ENCODE measurements around the gene CX3CL1. TPM values are rescaled to one million over a fixed set of nuclear protein-coding genes. Genes with fewer than 3 reads are reported as not detected.
A peak's percentile ranks its signal among the peaks of the same experiment; 100 is the strongest.

CX3CL1 gene
- total and polyA plus RNA-seq, 9 of the 15 experiments (the other 6 are each of a cell fraction or from before 2014, with no cell fraction given), result 0.09 TPM; not detected in 8

DNA sequence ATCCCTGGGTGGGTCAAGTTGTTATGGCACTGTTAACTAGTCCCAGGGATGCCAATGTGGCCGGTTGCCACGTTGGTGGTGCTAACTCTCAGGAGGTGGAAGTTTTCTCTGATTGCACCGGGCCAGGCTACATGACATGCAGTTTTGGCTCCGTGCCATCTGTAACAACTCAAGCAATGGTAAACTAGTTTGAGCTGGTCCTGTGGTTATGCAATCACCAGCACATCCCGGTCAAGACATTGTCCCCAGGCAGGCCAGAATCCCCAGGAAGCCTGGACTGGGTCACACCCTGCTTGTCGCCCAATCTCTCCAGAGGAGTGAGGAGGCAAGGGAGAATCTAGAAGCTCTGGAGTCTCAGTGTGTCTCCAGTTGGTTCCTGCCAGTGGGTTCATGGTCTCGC lies 22.2 kb downstream of the CX3CL1 start:
- H3K27ac ChIP-seq (ENCODE audit: extremely low read depth, low read depth, low read length), result no peak overlapping the region
- H3K27me3 ChIP-seq (ENCODE audit: control insufficient read depth in 2 of 2, insufficient read depth in 2 of 2, low read length in 2 of 2), result peaks cover 0 to 25% of the 10 kb centered on the region in 2 experiments; a peak in 3 of 5 replicates
- H2AFZ ChIP-seq (ENCODE audit: low read depth, low read length), result no peak overlapping the region
- no peaks in the 10 kb centered on the region for H3K36me3 ChIP-seq (ENCODE audit: control insufficient read depth, insufficient read depth, low read length)
- in situ Hi-C loops (cut with MboI) (no loop called here), intact Hi-C loops (cut with micrococcal nuclease) (no loop called here)
- H4K20me1 ChIP-seq (replicated peaks; ENCODE audit: control insufficient read depth, insufficient read depth, low read length), result no peaks in the 10 kb centered on the region
- H3K4me2 ChIP-seq (ENCODE audit: insufficient read depth, low read length), result no peak overlapping the region
- no peaks in the 10 kb centered on the region; the same call in 1 of the 2 replicates for H3K9me3 ChIP-seq (replicated peaks; ENCODE audit: control insufficient read depth, insufficient read depth, low read depth, low read length)
- POLR2A ChIA-PET, result interaction anchor here (0.9 kb wide), 1 partner anchor 13 kb away, joined by 3 read pairs; no protein-coding TSS in a partner anchor
- DNase-seq (ENCODE audit: extremely low read depth in 1 of 4, low spot score in 3 of 4) (no peak), FAIRE-seq (no peak), ATAC-seq (no peak)
- 9% methylated on average over 7 of the region's 7 CpGs for WGBS (ENCODE audit: insufficient coverage, low coverage, missing lambda C conversion rate)
- H3K4me1 ChIP-seq (replicated peaks in 1 of 2; ENCODE audit: control insufficient read depth in 2 of 2, insufficient read depth in 2 of 2, low read length in 2 of 2), result no peaks in the 10 kb centered on the region; a peak in 1 of 5 replicates
- no peak overlapping the region for H3K4me3 ChIP-seq
- no peaks in the 10 kb centered on the region for H3K79me2 ChIP-seq (ENCODE audit: control insufficient read depth, insufficient read depth, low read length)
- no peaks in the 10 kb centered on the region for H3K9me1 ChIP-seq (ENCODE audit: control insufficient read depth, insufficient read depth, low read length)
- CTCF ChIA-PET (ENCODE audit: low intra/inter-chr PET ratio), result no interaction called here
- BruUV-seq (replicated peaks), result no TSS peak
- H3K9ac ChIP-seq (ENCODE audit: insufficient read depth in 1 of 2, low read depth in 2 of 2, low read length in 2 of 2), result no peak overlapping the region
- TF ChIP-seq, protein P1, sequence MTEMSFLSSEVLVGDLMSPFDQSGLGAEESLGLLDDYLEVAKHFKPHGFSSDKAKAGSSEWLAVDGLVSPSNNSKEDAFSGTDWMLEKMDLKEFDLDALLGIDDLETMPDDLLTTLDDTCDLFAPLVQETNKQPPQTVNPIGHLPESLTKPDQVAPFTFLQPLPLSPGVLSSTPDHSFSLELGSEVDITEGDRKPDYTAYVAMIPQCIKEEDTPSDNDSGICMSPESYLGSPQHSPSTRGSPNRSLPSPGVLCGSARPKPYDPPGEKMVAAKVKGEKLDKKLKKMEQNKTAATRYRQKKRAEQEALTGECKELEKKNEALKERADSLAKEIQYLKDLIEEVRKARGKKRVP (CRISPR knock-in tag; IDR thresholded peaks at IDR 0.05), result no peak
- TF ChIP-seq ZBTB17 (CRISPR knock-in tag; IDR thresholded peaks at IDR 0.05) (no peak), GTF2E2 (tag; IDR thresholded peaks at IDR 0.05) (no peak), TGIF2 (CRISPR knock-in tag; IDR thresholded peaks at IDR 0.05) (no peak), HMGN3 (IDR thresholded peaks at IDR 0.05; ENCODE audit: borderline replicate concordance, extremely low read depth, insufficient read length, low read depth, low read length) (no peak), ZNF445 (CRISPR knock-in tag; IDR thresholded peaks at IDR 0.05; ENCODE audit: low read depth) (no peak), TRIM24 (IDR thresholded peaks at IDR 0.05) (peak in 1 of 2 experiments; percentile 35; a peak in 1 of 4 replicates), HMG20B (CRISPR knock-in tag; IDR thresholded peaks at IDR 0.05) (no peak)
- TF ChIP-seq, protein P2, sequence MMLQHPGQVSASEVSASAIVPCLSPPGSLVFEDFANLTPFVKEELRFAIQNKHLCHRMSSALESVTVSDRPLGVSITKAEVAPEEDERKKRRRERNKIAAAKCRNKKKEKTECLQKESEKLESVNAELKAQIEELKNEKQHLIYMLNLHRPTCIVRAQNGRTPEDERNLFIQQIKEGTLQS (IDR thresholded peaks at IDR 0.05), result 0 out of 2 replicates have a peak, but pooled peaks have one; percentile 35
- TF ChIP-seq, protein P2 (CRISPR knock-in tag; conservative IDR thresholded peaks at IDR 0.05), result no peak
- TF ChIP-seq, protein P3, sequence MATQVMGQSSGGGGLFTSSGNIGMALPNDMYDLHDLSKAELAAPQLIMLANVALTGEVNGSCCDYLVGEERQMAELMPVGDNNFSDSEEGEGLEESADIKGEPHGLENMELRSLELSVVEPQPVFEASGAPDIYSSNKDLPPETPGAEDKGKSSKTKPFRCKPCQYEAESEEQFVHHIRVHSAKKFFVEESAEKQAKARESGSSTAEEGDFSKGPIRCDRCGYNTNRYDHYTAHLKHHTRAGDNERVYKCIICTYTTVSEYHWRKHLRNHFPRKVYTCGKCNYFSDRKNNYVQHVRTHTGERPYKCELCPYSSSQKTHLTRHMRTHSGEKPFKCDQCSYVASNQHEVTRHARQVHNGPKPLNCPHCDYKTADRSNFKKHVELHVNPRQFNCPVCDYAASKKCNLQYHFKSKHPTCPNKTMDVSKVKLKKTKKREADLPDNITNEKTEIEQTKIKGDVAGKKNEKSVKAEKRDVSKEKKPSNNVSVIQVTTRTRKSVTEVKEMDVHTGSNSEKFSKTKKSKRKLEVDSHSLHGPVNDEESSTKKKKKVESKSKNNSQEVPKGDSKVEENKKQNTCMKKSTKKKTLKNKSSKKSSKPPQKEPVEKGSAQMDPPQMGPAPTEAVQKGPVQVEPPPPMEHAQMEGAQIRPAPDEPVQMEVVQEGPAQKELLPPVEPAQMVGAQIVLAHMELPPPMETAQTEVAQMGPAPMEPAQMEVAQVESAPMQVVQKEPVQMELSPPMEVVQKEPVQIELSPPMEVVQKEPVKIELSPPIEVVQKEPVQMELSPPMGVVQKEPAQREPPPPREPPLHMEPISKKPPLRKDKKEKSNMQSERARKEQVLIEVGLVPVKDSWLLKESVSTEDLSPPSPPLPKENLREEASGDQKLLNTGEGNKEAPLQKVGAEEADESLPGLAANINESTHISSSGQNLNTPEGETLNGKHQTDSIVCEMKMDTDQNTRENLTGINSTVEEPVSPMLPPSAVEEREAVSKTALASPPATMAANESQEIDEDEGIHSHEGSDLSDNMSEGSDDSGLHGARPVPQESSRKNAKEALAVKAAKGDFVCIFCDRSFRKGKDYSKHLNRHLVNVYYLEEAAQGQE (IDR thresholded peaks at IDR 0.05; ENCODE audit: borderline replicate concordance), result peak; percentile 93
- TF ChIP-seq, protein P3 (CRISPR knock-in tag; IDR thresholded peaks at IDR 0.05; ENCODE audit: low read depth), result no peak

Measured in K562 (cell line).